HepG2 (cell line): ENCODE data around the gene SLC22A23. TPM values are rescaled to one million over a fixed set of nuclear protein-coding genes. Genes with fewer than 3 reads are reported as not detected.

Experiments used
- ATAC-seq: fragments of 200-7000 bp; cut with Tn5 transposase; 3 replicates; pipeline ENCODE4 v1.9.1; 2020; ENCODE audit warnings: mild to moderate bottlenecking, moderate library complexity
- BruUV-seq: library from RNA; stranded (reverse); fragments of 400-500 nt; replicated peaks from 2 replicates; lab custom pipeline; 2021; lab: Mats Ljungman, UMichigan
- CTCF ChIA-PET: fragments of 300-600 bp; formaldehyde crosslinking; extraction: SDS; loops from one replicate; lab custom pipeline; 2021; ENCODE audit warnings: low total read pairs, inconsistent platforms, low intra/inter-chr PET ratio; lab: Yijun Ruan, JAX
- POLR2A ChIA-PET: fragments of 350-600 bp; sonication (Branson Sonifier 250); formaldehyde crosslinking; loops from one replicate; lab custom pipeline; 2020; ENCODE audit warnings: antibody characterized with exemption, inconsistent platforms; lab: Yijun Ruan, JAX
- DNase-seq: peaks from one replicate; pipeline ENCODE4 v3.0.0-alpha.2; 2015; ENCODE audit warnings: low spot score
- FAIRE-seq: peaks from 3 replicates; lab custom pipeline; 2011; peaks lifted over from hg19 to GRCh38; lab: Jason Lieb, UNC
- H2AFZ ChIP-seq: one replicate; pipeline ENCODE4 v1.6.1; 2011; ENCODE audit warnings: low read length, inconsistent platforms
- H3K27ac ChIP-seq: fragments of 300-600 bp; 3 replicates; pipeline ENCODE4 v1.8.0; 2011; ENCODE audit warnings: mixed run types, mild to moderate bottlenecking, mixed read lengths, low read length, inconsistent platforms; ENCODE audit not compliant: insufficient read depth; ENCODE audit errors: extremely low read length
- H3K27me3 ChIP-seq, 2 experiments: fragments of 200-600 bp in 1 of 2; 2 replicates in 1 of 2; 3 replicates in 1 of 2; pipeline versions ENCODE4 v1.6.0 to v1.8.0; 2011; ENCODE audit warnings: low read length in 2 of 2, mild to moderate bottlenecking in 2 of 2, moderate library complexity in 2 of 2, inconsistent platforms in 1 of 2; ENCODE audit not compliant: insufficient read depth in 2 of 2, control insufficient read depth in 1 of 2
- H3K36me3 ChIP-seq, 2 experiments: fragments of 200-600 bp in 1 of 2; replicated peaks in 1 of 2; 2 replicates in 1 of 2; 3 replicates in 1 of 2; pipeline versions ENCODE4 v1.5.1 to v1.8.0; 2011; ENCODE audit warnings: low read length in 2 of 2, inconsistent platforms in 1 of 2; ENCODE audit not compliant: insufficient read depth in 2 of 2, control insufficient read depth in 1 of 2
- H3K4me1 ChIP-seq: 2 replicates; pipeline ENCODE4 v1.5.1; 2012; ENCODE audit warnings: low read length, inconsistent platforms; ENCODE audit not compliant: insufficient read depth
- H3K4me2 ChIP-seq: 2 replicates; pipeline ENCODE4 v1.6.0; 2011; ENCODE audit warnings: low read depth, low read length, inconsistent platforms
- H3K4me3 ChIP-seq, 3 experiments: fragments of 200-600 bp in 1 of 3; sonication (generic), shearing (Covaris generic) in 1 of 3; replicated peaks in 1 of 3; 2 replicates each; pipeline ENCODE4 v1.5.1; 2011 to 2016; ENCODE audit warnings: low read length in 3 of 3, inconsistent platforms in 2 of 3, low read depth in 2 of 3, mild to moderate bottlenecking in 2 of 3, control low read depth in 1 of 3, mixed read lengths in 1 of 3; ENCODE audit not compliant: insufficient read depth in 1 of 3
- H3K79me2 ChIP-seq: one replicate; pipeline ENCODE4 v1.6.1; 2011; ENCODE audit warnings: low read length, inconsistent platforms; ENCODE audit not compliant: insufficient read depth
- H3K9ac ChIP-seq: 2 replicates; pipeline ENCODE4 v1.6.0; 2011; ENCODE audit warnings: mild to moderate bottlenecking, low read depth, low read length, inconsistent platforms; ENCODE audit not compliant: insufficient read depth
- H3K9me3 ChIP-seq: 2 replicates; pipeline ENCODE4 v1.5.1; 2012; ENCODE audit warnings: mild to moderate bottlenecking, low read length
- H4K20me1 ChIP-seq: 2 replicates; pipeline ENCODE4 v1.6.0; 2011; ENCODE audit warnings: inconsistent platforms, mild to moderate bottlenecking, low read length, moderate library complexity; ENCODE audit not compliant: insufficient read depth
- AKAP8 ChIP-seq: sonication (generic); formaldehyde crosslinking; IDR thresholded peaks from 2 replicates; pipeline ENCODE4 v1.5.1; 2020; ENCODE audit warnings: mild to moderate bottlenecking, missing genetic modification reagents
- CEBPB ChIP-seq: IDR thresholded peaks from 2 replicates; pipeline ENCODE4 v1.6.1; 2011; ENCODE audit warnings: low read depth, low read length, improper control_type of control experiment, borderline replicate concordance
- CREB3 ChIP-seq: sonication (generic); formaldehyde crosslinking; IDR thresholded peaks from 2 replicates; pipeline ENCODE4 v1.5.0; 2020; ENCODE audit warnings: missing genetic modification reagents
- HNRNPLL ChIP-seq: fragments of 200-400 bp; formaldehyde crosslinking; IDR thresholded peaks from 2 replicates; pipeline ENCODE4 v1.6.1; 2017; ENCODE audit warnings: mild to moderate bottlenecking, low read depth, low read length; ENCODE audit not compliant: poor library complexity, severe bottlenecking
- MAFK ChIP-seq, 2 experiments: IDR thresholded peaks in 1 of 2; conservative IDR thresholded peaks in 1 of 2; 2 replicates each; pipeline ENCODE4 v1.6.1; 2011; ENCODE audit warnings: improper control_type of control experiment in 2 of 2, low read length in 2 of 2
- MIXL1 ChIP-seq: IDR thresholded peaks from 2 replicates; pipeline ENCODE4 v1.6.1; 2016
- SMAD1 ChIP-seq: sonication (generic); formaldehyde crosslinking; IDR thresholded peaks from 2 replicates; pipeline ENCODE4 v1.4.0; 2020; ENCODE audit warnings: missing genetic modification reagents, low read depth, mild to moderate bottlenecking, borderline replicate concordance
- TRIM24 ChIP-seq: sonication (generic); formaldehyde crosslinking; IDR thresholded peaks from 2 replicates; pipeline ENCODE4 v1.8.0; 2022; ENCODE audit warnings: mild to moderate bottlenecking, missing genetic modification reagents
- ZBTB3 ChIP-seq: sonication (generic); formaldehyde crosslinking; IDR thresholded peaks from 2 replicates; pipeline ENCODE4 v1.4.0; 2020; ENCODE audit warnings: low read depth, mild to moderate bottlenecking, moderate library complexity, missing genetic modification reagents, borderline replicate concordance
- ZKSCAN5 ChIP-seq: sonication (generic); formaldehyde crosslinking; IDR thresholded peaks from 2 replicates; pipeline ENCODE4 v1.5.1; 2020; ENCODE audit warnings: mild to moderate bottlenecking, missing genetic modification reagents
- ZNF101 ChIP-seq: sonication (generic); formaldehyde crosslinking; IDR thresholded peaks from 2 replicates; pipeline ENCODE4 v1.4.0; 2020; ENCODE audit warnings: mild to moderate bottlenecking, low read depth, missing genetic modification reagents, borderline replicate concordance
- ZNF20 ChIP-seq: sonication (generic); formaldehyde crosslinking; IDR thresholded peaks from 2 replicates; pipeline ENCODE4 v1.4.0; 2020; ENCODE audit warnings: mild to moderate bottlenecking, moderate library complexity, missing genetic modification reagents
- ZNF629 ChIP-seq: sonication (generic); formaldehyde crosslinking; conservative IDR thresholded peaks from 2 replicates; pipeline ENCODE4 v1.5.0; 2020; ENCODE audit warnings: missing genetic modification reagents
- ZNF704 ChIP-seq: sonication (generic); formaldehyde crosslinking; IDR thresholded peaks from 2 replicates; pipeline ENCODE4 v1.8.1; 2023; ENCODE audit warnings: mild to moderate bottlenecking, inconsistent platforms, moderate library complexity, missing genetic modification reagents, borderline replicate concordance
- WGBS: methylation state at CpG from one replicate; pipeline ENCODE4 v1.1.6; 2017; ENCODE audit warnings: low lambda C conversion rate; 5-methylcytosine and 5-hydroxymethylcytosine counted together
- in situ Hi-C: cut with HindIII; loops from 2 replicates; pipeline ENCODE4 v1.10.0; 2017; ENCODE audit warnings: low pct_unique_long_range_greater_than_20kb; ENCODE audit not compliant: extremely low pct_ligation_motif_present
- intact Hi-C: fragments of 100-400 bp; cut with micrococcal nuclease; formaldehyde crosslinking; loops from one replicate; pipeline ENCODE4 v1.10.0; 2022; ENCODE audit not compliant: unreplicated experiment
- polyA plus RNA-seq, 8 experiments: library from polyadenylated mRNA; depleted of rRNA in 3 of 8; stranded (reverse) in 7 of 8; unstranded in 1 of 8; fragments of >200 nt; fragmentation: Illumina TruSeq in 4 of 8; extraction: Trizol in 4 of 8; gene quantifications; 2 replicates each; pipeline versions ENCODE4 v1.2.1 to v1.2.3, GENCODE V29; 2011 to 2016; ENCODE audit warnings: low read depth in 4 of 8, missing spikeins in 1 of 8, mixed read lengths in 1 of 8; ENCODE audit not compliant: insufficient read depth in 1 of 8
- total RNA-seq, 5 experiments: library from RNA; depleted of rRNA; stranded (reverse); fragments of >200 nt; fragmentation: Illumina TruSeq; extraction: Trizol; gene quantifications; 2 replicates each; pipeline ENCODE4 v1.2.3, GENCODE V29; 2016; ENCODE audit warnings: low read depth in 1 of 5

SLC22A23 gene
- total and polyA plus RNA-seq, 2 of the 13 experiments (the other 11 are each of a cell fraction or from before 2014, with no cell fraction given) = 11.8 to 17.5 TPM

DNA sequence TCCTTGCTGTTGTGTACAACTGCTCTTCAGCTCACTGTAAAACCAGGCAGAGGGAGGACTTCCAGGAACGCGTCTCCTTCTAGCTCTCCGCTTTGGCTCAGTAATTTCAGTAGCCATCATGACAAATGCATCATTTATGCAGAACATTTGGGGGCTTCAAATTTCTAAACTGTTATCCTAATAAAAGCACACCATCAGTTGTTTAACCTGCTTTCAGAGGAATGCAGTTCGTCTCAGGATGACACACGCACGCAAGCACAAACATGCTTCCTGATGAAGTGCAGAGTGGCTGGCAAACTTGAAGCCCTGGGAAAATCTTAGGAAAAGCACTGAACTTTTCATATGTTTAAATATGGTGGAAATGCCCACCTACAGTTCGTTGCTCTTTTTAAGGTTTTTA, 24.4 kb downstream of the SLC22A23 start:
- FAIRE-seq (no peak), ATAC-seq (no peak), DNase-seq (no peak)
- Histone ChIP-seq H3K4me3 (no peak overlapping the region), H3K79me2 (peaks cover 79% of the 10 kb centered on the region), H3K27me3 (no peaks in the 10 kb centered on the region), H3K4me2 (no peak overlapping the region), H3K9ac (no peak overlapping the region), H3K36me3 (peaks cover 23 to 74% of the 10 kb centered on the region in 2 experiments; a peak in 4 of 5 replicates), H3K4me1 (no peaks in the 10 kb centered on the region), H2AFZ (no peak overlapping the region), H3K9me3 (no peaks in the 10 kb centered on the region), H3K27ac (no peak overlapping the region), H4K20me1 (peaks cover 21% of the 10 kb centered on the region; the same call in 1 of the 2 replicates)
- no peak for TF ChIP-seq MIXL1 (CRISPR knock-in tag)
- no peak for TF ChIP-seq ZKSCAN5 (CRISPR knock-in tag)
- no peak for TF ChIP-seq CREB3 (CRISPR knock-in tag)
- no peak for TF ChIP-seq AKAP8 (CRISPR knock-in tag)
- no peak for TF ChIP-seq TRIM24 (CRISPR knock-in tag)
- no peak for TF ChIP-seq ZNF20
- no peak for TF ChIP-seq ZNF629 (CRISPR knock-in tag)
- no peak for TF ChIP-seq ZBTB3 (CRISPR knock-in tag)
- TF ChIP-seq MAFK (conservative IDR thresholded peaks at IDR 0.05 in 1 of 2, IDR thresholded peaks at IDR 0.05 in 1 of 2; ENCODE audit: low read length in 2 of 2) = no peak
- TF ChIP-seq SMAD1 = no peak
- no peak for TF ChIP-seq CEBPB
- no peak for TF ChIP-seq ZNF704 (CRISPR knock-in tag)
- no peak for TF ChIP-seq HNRNPLL
- TF ChIP-seq ZNF101 (CRISPR knock-in tag) = no peak
- intact Hi-C loops (no loop called here), in situ Hi-C loops (no loop called here)
- WGBS = 93% methylated on average over 7 of the region's 7 CpGs
- BruUV-seq = no TSS peak
- POLR2A ChIA-PET = no interaction called here
- CTCF ChIA-PET = no interaction called here
